HG02852 (cell line): ENCODE measurements around the gene NAALADL1.
"Not testable (repeated sequence)": the region's sequence is repeated elsewhere in the genome, so short reads cannot be mapped to it uniquely, and the experiment has no call there.

Source experiments
- ATAC-seq: cut with Tn5 transposase; IDR thresholded peaks from one replicate; pipeline ENCODE4 v1.9.1; 2021; ENCODE audit warnings: mild to moderate bottlenecking, moderate library complexity; ENCODE audit not compliant: unreplicated experiment

The NAALADL1 gene

GRCh38 chr11:65017937-65018336 lies 40.4 kb downstream of the NAALADL1 start:
- no peak for ATAC-seq

DNA sequence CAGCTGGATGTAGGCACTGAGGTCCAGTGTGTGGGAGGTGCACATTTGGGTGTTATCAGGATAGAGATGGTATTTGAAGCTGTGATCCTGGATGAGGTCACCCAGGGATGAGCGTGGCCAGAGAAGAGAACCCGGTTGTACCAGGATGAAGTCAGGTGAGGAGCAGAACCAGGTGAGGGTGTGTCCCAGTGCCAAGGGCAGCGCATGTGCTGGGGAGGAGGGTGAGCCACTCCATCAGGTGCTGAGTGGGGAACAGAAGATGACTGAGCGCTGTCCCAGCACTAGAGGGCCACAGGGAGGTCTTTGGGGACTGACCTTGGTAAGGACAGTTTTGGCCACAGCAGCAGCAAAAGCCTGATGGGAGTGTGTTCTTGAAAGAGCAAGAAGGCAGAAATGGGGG lies 41.6 kb downstream of the NAALADL1 start:
- no peak for ATAC-seq

DNA sequence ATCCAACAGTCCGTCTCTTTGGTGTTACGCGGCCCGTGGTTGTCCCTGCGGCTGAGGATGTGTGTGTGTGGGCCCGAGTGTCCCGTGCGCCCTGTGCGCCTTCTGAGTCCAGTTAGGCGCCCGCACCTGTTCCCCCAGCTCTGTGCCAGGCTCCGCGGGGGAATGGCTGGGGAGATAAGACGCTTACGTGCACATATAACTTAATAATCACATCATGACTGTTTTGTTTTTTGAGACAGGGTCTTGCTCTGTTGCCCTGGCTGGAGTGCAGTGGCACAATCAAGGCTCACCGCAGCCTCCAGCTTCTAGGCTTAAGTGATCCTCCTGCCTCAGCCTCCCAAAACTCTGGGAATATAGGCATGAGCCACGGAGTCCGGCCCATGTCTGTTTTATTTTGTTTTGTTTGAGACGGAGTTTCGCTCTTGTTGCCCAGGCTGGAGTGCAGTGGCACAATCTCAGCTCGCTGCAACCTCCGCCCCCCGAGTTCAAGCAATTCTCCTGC lies 43.6 kb downstream of the NAALADL1 start:
- ATAC-seq = no peak

DNA sequence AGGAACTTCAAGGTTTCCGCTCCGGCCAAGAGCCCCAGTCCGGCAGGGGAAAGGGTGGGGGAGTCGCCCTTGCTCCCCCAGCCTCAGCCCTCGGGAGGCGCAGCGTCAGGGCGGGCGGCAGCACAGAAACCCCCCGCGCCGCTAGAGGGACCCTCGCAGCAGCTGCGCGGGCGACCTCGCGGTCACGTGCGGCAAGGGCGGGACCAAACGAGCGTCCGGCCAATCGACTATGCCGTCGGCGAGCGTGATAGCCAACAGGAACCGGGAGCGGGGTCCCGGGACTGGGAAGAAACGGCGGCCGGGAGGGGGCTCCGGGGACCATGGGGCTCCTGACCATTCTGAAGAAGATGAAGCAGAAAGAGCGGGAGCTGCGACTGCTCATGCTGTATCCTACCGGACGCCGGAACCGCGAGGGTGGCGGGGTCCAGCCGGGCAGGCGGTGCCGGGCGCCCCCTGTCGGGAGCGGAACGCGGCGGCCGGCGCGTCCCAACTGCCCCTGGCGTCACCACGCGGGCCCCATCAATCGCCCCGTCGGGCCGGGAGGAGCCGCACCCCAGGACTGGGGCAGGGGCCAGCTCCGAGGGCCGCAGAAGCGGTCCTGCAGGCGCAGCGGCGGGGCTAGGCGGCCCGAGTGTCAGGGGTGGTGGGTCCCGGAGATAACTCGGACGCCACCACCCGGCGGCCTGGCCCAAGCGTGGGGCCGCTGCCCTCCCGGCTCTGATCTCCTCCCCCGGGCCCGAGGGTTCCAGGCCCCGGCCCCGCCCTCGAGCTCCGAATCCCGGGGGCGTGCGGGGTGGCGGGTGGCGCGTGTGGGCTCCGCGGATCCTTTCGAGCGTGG lies 44.2 kb downstream of the NAALADL1 start, which contains the start of gene ARL2:
TSS of gene ARL2 (plus strand) at position 273 of the 838 bp plus-strand sequence. CDS start at position 321, 48 bp downstream.
- peak; percentile 77 for ATAC-seq

DNA sequence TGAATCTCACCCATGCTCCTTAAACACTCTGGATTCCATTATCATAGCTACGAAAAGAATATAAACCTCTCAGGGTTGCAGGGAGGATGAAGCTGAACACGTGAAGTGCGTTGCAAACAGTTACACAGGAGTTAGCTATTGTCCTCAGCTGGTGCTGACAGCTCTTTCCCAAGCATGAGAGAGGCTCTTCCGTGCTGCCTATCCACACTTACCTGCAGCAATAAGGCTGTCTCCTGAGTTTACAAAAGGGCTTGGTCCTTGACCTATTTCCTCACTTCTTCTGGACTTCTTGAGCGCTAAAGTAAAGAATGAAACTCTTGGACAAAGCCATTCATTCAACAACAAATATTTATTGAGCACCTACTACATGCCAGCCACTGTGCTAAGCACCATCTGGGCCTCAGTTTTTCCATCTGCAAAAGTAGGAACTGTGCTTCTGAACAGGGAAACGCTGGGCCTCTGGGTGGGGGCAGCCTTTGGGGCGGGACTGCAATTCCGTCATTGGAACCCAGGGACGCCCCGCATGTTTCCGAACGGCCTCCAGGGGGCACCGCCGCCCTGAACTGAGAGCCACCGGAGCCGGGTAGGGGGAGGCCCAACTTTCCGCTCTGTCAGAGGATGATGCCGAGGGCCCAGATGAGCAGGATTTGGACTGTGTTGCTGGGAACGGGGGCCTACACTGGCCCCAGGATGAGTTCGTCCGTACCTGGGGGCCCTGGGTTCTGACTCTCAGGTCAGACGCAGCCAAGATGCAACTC lies 45.0 kb downstream of the NAALADL1 start:
- ATAC-seq = peak; percentile 63

- no peak for ATAC-seq
Observed at GRCh38 chr11:65008873-65009272, 49.5 kb downstream of the NAALADL1 start.

- no peak for ATAC-seq
Observed at GRCh38 chr11:65008016-65008415, 50.3 kb downstream of the NAALADL1 start.

- ATAC-seq = not testable (repeated sequence)
Observed at GRCh38 chr11:65003968-65004367, 54.4 kb downstream of the NAALADL1 start.

- ATAC-seq = no peak
Observed at GRCh38 chr11:65003282-65003681, 55.1 kb downstream of the NAALADL1 start.

DNA sequence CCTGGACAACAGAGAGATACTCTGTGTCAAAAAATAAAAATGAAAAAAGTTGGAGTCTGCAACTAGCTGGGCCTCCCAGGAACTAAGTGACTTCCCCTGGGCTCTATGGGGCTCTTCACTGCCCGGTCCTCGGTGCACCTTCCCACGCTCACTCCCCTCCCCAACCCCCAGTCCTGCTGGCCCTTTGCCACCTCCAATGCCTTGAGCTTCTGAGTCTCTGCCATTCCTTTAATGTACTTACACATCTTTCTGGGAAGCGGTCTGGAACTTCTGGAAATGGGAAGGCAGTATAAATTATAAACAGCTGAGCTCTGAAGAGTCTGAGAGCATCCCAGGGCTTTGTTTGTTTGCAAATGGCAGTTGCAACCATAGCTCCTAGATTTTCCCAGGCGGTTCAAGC lies 55.6 kb downstream of the NAALADL1 start:
- ATAC-seq = no peak

DNA sequence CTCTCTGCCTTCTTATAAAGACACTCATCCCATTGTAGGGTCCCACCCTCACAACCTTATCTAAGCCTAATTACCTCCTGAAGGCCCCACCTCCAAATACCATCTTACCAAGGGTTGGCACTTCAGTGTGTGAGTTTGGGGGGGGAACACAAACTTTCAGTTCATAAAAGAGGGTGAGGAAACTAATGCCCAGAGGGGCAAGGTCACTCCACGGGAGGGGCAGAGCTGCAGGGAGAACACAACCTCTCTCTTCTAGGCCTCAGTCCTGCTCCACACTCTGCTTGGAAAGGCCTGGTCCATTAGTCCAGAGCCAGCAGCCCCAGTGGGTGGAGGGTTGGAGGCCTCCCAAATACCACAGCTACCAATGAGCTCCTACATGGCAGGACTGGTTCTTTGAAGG lies 58.9 kb downstream of the NAALADL1 start:
- no peak for ATAC-seq

GRCh38 chr11:64998690-64999431 lies 59.5 kb downstream of the NAALADL1 start:
- no peak for ATAC-seq

- no peak for ATAC-seq
Observed at GRCh38 chr11:64998141-64998540, 60.2 kb downstream of the NAALADL1 start.

DNA sequence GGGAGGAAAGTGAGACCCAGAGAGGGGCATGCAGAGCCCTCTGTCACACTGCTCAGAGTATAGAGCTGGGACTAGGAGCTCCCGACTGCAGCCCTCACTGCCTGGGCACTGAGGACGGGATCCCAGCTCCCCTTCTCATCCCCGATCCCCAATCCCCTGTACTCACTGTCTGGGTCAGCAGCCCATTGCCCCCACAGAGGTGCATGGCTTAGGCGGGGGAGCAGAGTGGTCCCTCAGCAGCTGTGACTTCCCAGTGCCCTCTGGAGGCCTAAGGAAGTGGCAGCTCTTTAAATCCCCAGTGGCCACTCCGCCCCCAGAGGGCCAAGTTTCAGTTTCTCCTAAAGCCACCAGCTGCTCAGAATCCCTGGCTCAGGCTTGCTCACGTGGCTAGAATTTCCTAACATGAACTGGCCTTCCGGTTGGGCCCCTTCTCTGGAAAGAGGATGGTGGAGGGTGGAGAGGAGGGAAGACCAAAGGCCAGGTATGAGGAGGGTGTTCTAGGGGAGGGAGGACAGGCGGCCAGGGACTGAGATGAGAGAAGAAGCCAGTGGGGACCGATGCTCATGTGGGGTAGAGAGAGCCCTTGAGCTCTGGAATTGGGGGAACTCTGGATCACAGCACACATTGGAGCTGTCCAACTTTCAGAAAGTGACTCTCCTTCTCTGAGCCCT lies 61.5 kb downstream of the NAALADL1 start, which contains the start of gene BATF2:
TSS of gene BATF2 (minus strand) at position 262 of the 671 bp plus-strand sequence. CDS start at position 205, 57 bp downstream.
- no peak for ATAC-seq

GRCh38 chr11:64996327-64996709 lies 62.0 kb downstream of the NAALADL1 start:
- ATAC-seq = no peak
